ENCODE measurements around the gene ATP8A1. TPM values are rescaled to one million over a fixed set of nuclear protein-coding genes. Genes with fewer than 3 reads are reported as not detected.

Gene ATP8A1
- total and polyA plus RNA-seq, 12 donors: 14.4 to 58.3 (median 27.7) TPM

DNA sequence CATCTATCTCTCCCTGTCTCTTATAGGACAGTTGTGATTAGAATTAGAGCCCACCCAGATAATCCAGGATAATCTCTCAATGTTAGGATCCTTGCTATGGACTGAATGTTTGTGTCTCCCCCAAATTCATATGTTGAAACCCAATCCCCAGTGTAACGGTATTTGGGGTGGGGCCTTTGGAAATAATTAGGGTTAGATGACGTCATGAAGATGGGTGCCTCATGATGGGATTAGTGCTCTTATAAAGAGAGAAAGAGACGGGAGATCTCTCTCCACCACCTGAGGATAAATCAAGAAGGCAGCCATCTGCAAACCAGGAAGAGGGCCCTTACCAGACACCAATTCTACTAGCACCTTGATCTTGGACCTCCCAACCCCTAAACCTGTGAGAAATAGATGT lies 293.3 kb downstream of the ATP8A1 start:
- Histone ChIP-seq H3K9me3 (replicated peaks in 1 of 3) (no peaks in the 10 kb centered on the region), H3K36me3 (replicated peaks in 1 of 2) (no peaks in the 10 kb centered on the region), H3K4me3 (no peak overlapping the region), H3K4me1 (replicated peaks in 1 of 2) (peaks cover 6 to 14% of the 10 kb centered on the region in 2 donors), H3K27ac (no peak overlapping the region), H3K27me3 (no peaks in the 10 kb centered on the region)
- no peak for TF ChIP-seq POLR2A (IDR thresholded peaks at IDR 0.05)
- TF ChIP-seq CTCF (IDR thresholded peaks at IDR 0.05): no peak
- 79 to 95% (median 91%) methylated on average over 3 of the region's 3 CpGs for WGBS, 4 donors
- DNase-seq: no peak
- intact Hi-C loops (cut with DNase I): no loop called here

- no peak overlapping the region for H3K4me3 ChIP-seq
- no peak overlapping the region for H3K27ac ChIP-seq
- H3K27me3 ChIP-seq: no peaks in the 10 kb centered on the region
- H3K4me1 ChIP-seq (replicated peaks in 1 of 2): peaks cover 6 to 14% of the 10 kb centered on the region in 2 donors
- no peak for TF ChIP-seq POLR2A (IDR thresholded peaks at IDR 0.05)
- TF ChIP-seq CTCF (IDR thresholded peaks at IDR 0.05): no peak
- intact Hi-C loops (cut with DNase I): no loop called here
- WGBS, 4 donors: 84 to 90% (median 85%) methylated on average over 3 of the region's 3 CpGs
- no peaks in the 10 kb centered on the region for H3K36me3 ChIP-seq (replicated peaks in 1 of 2)
- DNase-seq: no peak
- H3K9me3 ChIP-seq (replicated peaks in 1 of 3): no peaks in the 10 kb centered on the region
These were observed 294.3 kb downstream of the ATP8A1 start for GRCh38 chr4:42362591-42362990.

DNA sequence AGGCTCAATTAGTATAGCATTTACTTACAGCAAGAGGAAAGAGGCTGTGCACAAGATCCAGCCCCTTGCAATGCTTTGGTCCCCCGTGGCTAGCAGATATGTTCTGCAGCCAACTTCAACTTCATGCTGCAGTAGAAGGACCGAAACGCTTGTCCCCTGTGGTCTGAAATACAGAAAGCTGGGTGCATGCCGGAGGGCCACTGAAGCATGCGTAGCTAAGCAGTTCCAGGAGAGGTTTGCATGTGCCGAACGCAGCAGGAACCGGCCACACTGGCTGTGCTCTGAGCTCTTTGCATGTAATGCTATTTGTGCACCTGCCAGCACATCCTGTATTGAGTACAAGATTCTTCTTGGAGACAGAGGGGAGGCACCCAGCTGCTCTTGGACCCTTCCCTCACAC lies 295.4 kb downstream of the ATP8A1 start:
- intact Hi-C loops (cut with DNase I): no loop called here
- H3K4me1 ChIP-seq (replicated peaks in 1 of 2): peaks cover 6 to 14% of the 10 kb centered on the region in 2 donors
- no peaks in the 10 kb centered on the region for H3K9me3 ChIP-seq (replicated peaks in 1 of 3)
- H3K27me3 ChIP-seq: no peaks in the 10 kb centered on the region
- no peak for TF ChIP-seq POLR2A (IDR thresholded peaks at IDR 0.05)
- no peak for TF ChIP-seq CTCF (IDR thresholded peaks at IDR 0.05)
- H3K36me3 ChIP-seq (replicated peaks in 1 of 2): no peaks in the 10 kb centered on the region
- WGBS, 4 donors: 84 to 95% (median 92%) methylated on average over 5 to 8 of the region's 8 CpGs
- no peak overlapping the region for H3K27ac ChIP-seq
- no peak overlapping the region for H3K4me3 ChIP-seq
- DNase-seq: no peak

- Histone ChIP-seq H3K4me1 (replicated peaks in 1 of 2) (peaks cover 6 to 14% of the 10 kb centered on the region in 2 donors), H3K27me3 (no peaks in the 10 kb centered on the region), H3K36me3 (replicated peaks in 1 of 2) (no peaks in the 10 kb centered on the region), H3K4me3 (peak overlapping the region in 1 of 4 donors; percentile 30), H3K27ac (no peak overlapping the region), H3K9me3 (replicated peaks in 1 of 3) (no peaks in the 10 kb centered on the region)
- peak in 1 of 7 donors; percentile 6 for DNase-seq
- WGBS, 4 donors: 29 to 40% (median 35%) methylated on average over 2 of the region's 2 CpGs
- intact Hi-C loops (cut with DNase I): no loop called here
- TF ChIP-seq POLR2A (IDR thresholded peaks at IDR 0.05): no peak
- TF ChIP-seq CTCF (IDR thresholded peaks at IDR 0.05): no peak
These were observed 296.6 kb downstream of the ATP8A1 start for GRCh38 chr4:42360256-42360669.

All from adrenal gland (tissue), 12 donors.